GM23338 (cell line): ENCODE data around the gene ACSBG1. TPM values are rescaled to one million over a fixed set of nuclear protein-coding genes. Genes with fewer than 3 reads are reported as not detected.

ENCODE experiments used
- ATAC-seq: fragments of 200-7000 bp; cut with Tn5 transposase; 3 replicates; pipeline ENCODE4 v1.9.1; 2020
- DNase-seq: peaks from one replicate; pipeline ENCODE4 v3.0.0-alpha.2; 2015; ENCODE audit warnings: low spot score
- H2AFZ ChIP-seq: fragments of 200-600 bp; sonication (generic); 2 replicates; pipeline ENCODE4 v1.8.0; 2016; ENCODE audit warnings: antibody characterized with exemption, mild to moderate bottlenecking, moderate library complexity
- H3F3A ChIP-seq: fragments of 200-600 bp; sonication (generic); replicated peaks from 2 replicates; pipeline ENCODE4 v1.8.0; 2017; ENCODE audit warnings: antibody characterized with exemption, mixed run types, low read depth
- H3K27ac ChIP-seq: fragments of 200-600 bp; sonication (generic); 2 replicates; pipeline ENCODE4 v1.6.1; 2016; ENCODE audit warnings: low read depth
- H3K27me3 ChIP-seq: fragments of 200-600 bp; sonication (generic); 2 replicates; pipeline ENCODE4 v1.8.0; 2016; ENCODE audit warnings: mild to moderate bottlenecking, mixed run types, moderate library complexity; ENCODE audit not compliant: insufficient read depth
- H3K36me3 ChIP-seq: fragments of 200-600 bp; sonication (generic); 2 replicates; pipeline ENCODE4 v1.8.0; 2016; ENCODE audit warnings: mild to moderate bottlenecking; ENCODE audit not compliant: insufficient read depth
- H3K4me1 ChIP-seq: fragments of 200-600 bp; sonication (generic); 2 replicates; pipeline ENCODE4 v1.8.0; 2016; ENCODE audit warnings: mild to moderate bottlenecking, moderate library complexity; ENCODE audit not compliant: insufficient read depth
- H3K4me2 ChIP-seq: fragments of 200-600 bp; sonication (generic); 2 replicates; pipeline ENCODE4 v1.7.1; 2017; ENCODE audit warnings: mixed run types
- H3K4me3 ChIP-seq: fragments of 200-600 bp; sonication (generic); 2 replicates; pipeline ENCODE4 v1.6.1; 2016; ENCODE audit warnings: mixed run types
- H3K79me2 ChIP-seq: fragments of 200-600 bp; sonication (generic); replicated peaks from 2 replicates; pipeline ENCODE4 v1.8.0; 2017; ENCODE audit warnings: mild to moderate bottlenecking; ENCODE audit not compliant: insufficient read depth
- H3K9me2 ChIP-seq: fragments of 200-600 bp; sonication (generic); 2 replicates; pipeline ENCODE4 v1.8.0; 2017; ENCODE audit not compliant: insufficient read depth
- H4K20me1 ChIP-seq: fragments of 200-600 bp; sonication (generic); replicated peaks from 2 replicates; pipeline ENCODE4 v1.8.0; 2017; ENCODE audit warnings: mild to moderate bottlenecking; ENCODE audit not compliant: insufficient read depth
- H3K27ac Mint-ChIP-seq: 2 replicates; pipeline ENCODE4 v1.8.0; 2020; ENCODE audit warnings: inconsistent platforms, mild to moderate bottlenecking, moderate library complexity, mixed read lengths
- H3K27me3 Mint-ChIP-seq: 3 replicates; pipeline ENCODE4 v1.8.0; 2022; ENCODE audit warnings: low read depth, mild to moderate bottlenecking, moderate library complexity, mixed read lengths, inconsistent platforms; ENCODE audit not compliant: insufficient read depth, poor library complexity
- H3K36me3 Mint-ChIP-seq: 3 replicates; pipeline ENCODE4 v1.8.0; 2021; ENCODE audit warnings: low read depth, mild to moderate bottlenecking, inconsistent platforms, moderate library complexity, mixed read lengths
- H3K4me1 Mint-ChIP-seq: 3 replicates; pipeline ENCODE4 v1.8.0; 2020; ENCODE audit warnings: mild to moderate bottlenecking, inconsistent platforms, mixed read lengths
- H3K4me3 Mint-ChIP-seq: 3 replicates; pipeline ENCODE4 v1.8.0; 2021; ENCODE audit warnings: moderate library complexity, mild to moderate bottlenecking, inconsistent platforms, mixed read lengths
- H3K9me3 Mint-ChIP-seq: 3 replicates; pipeline ENCODE4 v1.8.0; 2020; ENCODE audit warnings: moderate library complexity, mild to moderate bottlenecking, inconsistent platforms, mixed read lengths
- CREB1 ChIP-seq: fragments of 250-450 bp; sonication (Bioruptor Pico); IDR thresholded peaks from 2 replicates; pipeline ENCODE4 v1.5.0; 2020; ENCODE audit warnings: low read depth, mild to moderate bottlenecking, moderate library complexity
- CTCF ChIP-seq, 2 experiments: fragments of 200-600 bp in 1 of 2; sonication (generic) in 1 of 2; conservative IDR thresholded peaks; 2 replicates each; pipeline versions ENCODE4 v1.5.1 to v1.6.1; 2016 to 2017; ENCODE audit warnings: antibody characterized with exemption in 2 of 2, low read depth in 2 of 2, mild to moderate bottlenecking in 2 of 2, moderate library complexity in 1 of 2
- ETS1 ChIP-seq: IDR thresholded peaks from 2 replicates; pipeline ENCODE4 v1.6.1; 2016; ENCODE audit warnings: antibody characterized with exemption
- EZH2 ChIP-seq: fragments of 200-600 bp; sonication (generic); IDR thresholded peaks from one replicate; pipeline ENCODE4 v1.8.0; 2017; ENCODE audit warnings: antibody characterized with exemption, mild to moderate bottlenecking, low read depth; ENCODE audit not compliant: unreplicated experiment
- POLR2AphosphoS5 ChIP-seq: IDR thresholded peaks from 2 replicates; pipeline ENCODE4 v1.6.1; 2016; ENCODE audit warnings: antibody characterized with exemption, low read depth
- REST ChIP-seq: IDR thresholded peaks from one replicate; pipeline ENCODE4 v1.6.1; 2018; ENCODE audit warnings: antibody characterized with exemption; ENCODE audit not compliant: unreplicated experiment
- ZNF114 ChIP-seq: fragments of 250-450 bp; sonication (Bioruptor Pico); IDR thresholded peaks from 2 replicates; pipeline ENCODE4 v1.5.0; 2020; ENCODE audit warnings: mild to moderate bottlenecking, moderate library complexity
- polyA plus RNA-seq: library from polyadenylated mRNA; unstranded; fragments of >200 nt; fragmentation: Nextera tagmentation; extraction: Ambion mirVana; gene quantifications from 2 replicates; pipeline ENCODE4 v1.2.1, GENCODE V29; 2016
- total RNA-seq: library from RNA; depleted of rRNA; stranded (reverse); fragments of >200 nt; shearing (Covaris generic); gene quantifications from 2 replicates; pipeline ENCODE4 v1.2.3, GENCODE V29; 2014

The ACSBG1 gene
- total and polyA plus RNA-seq, 2 experiments from 2014 or later: 1.9 to 10.0 TPM

- TF ChIP-seq ETS1 (no peak), CTCF (conservative IDR thresholded peaks at IDR 0.05; ENCODE audit: low read depth in 2 of 2) (no peak), ZNF114 (CRISPR knock-in tag) (no peak)
These were observed 41.4 kb downstream of the ACSBG1 start (continued) for GRCh38 chr15:78192826-78193594.

- ATAC-seq (no peak), DNase-seq (no peak)
- Histone ChIP-seq H3F3A (no peaks in the 10 kb centered on the region), H3K79me2 (no peaks in the 10 kb centered on the region), H3K36me3 (no peaks in the 10 kb centered on the region), H3K9me2 (no peaks in the 10 kb centered on the region), H3K4me3 (no peak overlapping the region), H3K4me1 (no peaks in the 10 kb centered on the region), H3K27ac (no peak overlapping the region), H2AFZ (no peak overlapping the region), H3K4me2 (no peak overlapping the region), H3K27me3 (no peaks in the 10 kb centered on the region), H4K20me1 (no peaks in the 10 kb centered on the region; the same call in 1 of the 2 replicates)
- H3K36me3 Mint-ChIP-seq: no peaks in the 10 kb centered on the region
- peaks cover 4% of the 10 kb centered on the region; the same call in 2 of the 3 replicates for H3K4me1 Mint-ChIP-seq
- no peak overlapping the region for H3K4me3 Mint-ChIP-seq
- H3K27me3 Mint-ChIP-seq: no peaks in the 10 kb centered on the region
- H3K9me3 Mint-ChIP-seq: no peaks in the 10 kb centered on the region
- no peak overlapping the region for H3K27ac Mint-ChIP-seq
- TF ChIP-seq CREB1 (no peak), CTCF (conservative IDR thresholded peaks at IDR 0.05; ENCODE audit: low read depth in 2 of 2) (no peak), EZH2 (no peak), POLR2AphosphoS5 (no peak), ZNF114 (CRISPR knock-in tag) (no peak), REST (no peak), ETS1 (no peak)
These were observed 51.5 kb downstream of the ACSBG1 start for GRCh38 chr15:78182821-78183220.
